ENCODE data around the gene UVRAG. TPM values are rescaled to one million over a fixed set of nuclear protein-coding genes. Genes with fewer than 3 reads are reported as not detected.

The UVRAG gene
- total and polyA plus RNA-seq, 7 donors: 6.2 to 16.8 (median 13.6) TPM

DNA sequence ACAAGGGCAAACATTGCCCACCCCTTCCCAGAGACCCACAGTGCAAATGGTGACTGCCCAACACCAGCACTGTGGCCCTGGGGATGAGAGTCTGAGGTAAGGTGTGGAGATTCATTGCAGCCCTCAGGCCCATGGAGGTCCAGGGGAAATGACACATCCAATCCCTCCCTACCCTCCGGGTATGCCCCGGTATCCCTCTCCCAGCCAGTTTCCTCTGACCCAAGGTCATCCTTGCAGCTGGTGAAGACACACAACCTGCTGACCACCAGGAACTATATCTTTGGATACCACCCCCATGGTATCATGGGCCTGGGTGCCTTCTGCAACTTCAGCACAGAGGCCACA lies 18.9 kb upstream of the UVRAG start:
- no peaks in the 10 kb centered on the region for H3K9me3 ChIP-seq
- no peaks in the 10 kb centered on the region for H3K36me3 ChIP-seq (ENCODE audit: insufficient read depth in 1 of 2, low read depth in 1 of 2)
- intact Hi-C loops (cut with DNase I): no loop called here
- H3K27me3 ChIP-seq (ENCODE audit: insufficient read depth in 3 of 3, low read length in 2 of 3): no peaks in the 10 kb centered on the region
- 89 to 97% (median 93%) methylated on average over 2 of the region's 2 CpGs for WGBS, 3 donors
- no peaks in the 10 kb centered on the region for H3K4me1 ChIP-seq
- TF ChIP-seq, protein P1, sequence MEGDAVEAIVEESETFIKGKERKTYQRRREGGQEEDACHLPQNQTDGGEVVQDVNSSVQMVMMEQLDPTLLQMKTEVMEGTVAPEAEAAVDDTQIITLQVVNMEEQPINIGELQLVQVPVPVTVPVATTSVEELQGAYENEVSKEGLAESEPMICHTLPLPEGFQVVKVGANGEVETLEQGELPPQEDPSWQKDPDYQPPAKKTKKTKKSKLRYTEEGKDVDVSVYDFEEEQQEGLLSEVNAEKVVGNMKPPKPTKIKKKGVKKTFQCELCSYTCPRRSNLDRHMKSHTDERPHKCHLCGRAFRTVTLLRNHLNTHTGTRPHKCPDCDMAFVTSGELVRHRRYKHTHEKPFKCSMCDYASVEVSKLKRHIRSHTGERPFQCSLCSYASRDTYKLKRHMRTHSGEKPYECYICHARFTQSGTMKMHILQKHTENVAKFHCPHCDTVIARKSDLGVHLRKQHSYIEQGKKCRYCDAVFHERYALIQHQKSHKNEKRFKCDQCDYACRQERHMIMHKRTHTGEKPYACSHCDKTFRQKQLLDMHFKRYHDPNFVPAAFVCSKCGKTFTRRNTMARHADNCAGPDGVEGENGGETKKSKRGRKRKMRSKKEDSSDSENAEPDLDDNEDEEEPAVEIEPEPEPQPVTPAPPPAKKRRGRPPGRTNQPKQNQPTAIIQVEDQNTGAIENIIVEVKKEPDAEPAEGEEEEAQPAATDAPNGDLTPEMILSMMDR (IDR thresholded peaks at IDR 0.05): no peak
- no peak overlapping the region for H3K4me3 ChIP-seq
- H3K27ac ChIP-seq: no peak overlapping the region
- ATAC-seq (peak in 1 of 4 donors; percentile 10), DNase-seq (no peak)

DNA sequence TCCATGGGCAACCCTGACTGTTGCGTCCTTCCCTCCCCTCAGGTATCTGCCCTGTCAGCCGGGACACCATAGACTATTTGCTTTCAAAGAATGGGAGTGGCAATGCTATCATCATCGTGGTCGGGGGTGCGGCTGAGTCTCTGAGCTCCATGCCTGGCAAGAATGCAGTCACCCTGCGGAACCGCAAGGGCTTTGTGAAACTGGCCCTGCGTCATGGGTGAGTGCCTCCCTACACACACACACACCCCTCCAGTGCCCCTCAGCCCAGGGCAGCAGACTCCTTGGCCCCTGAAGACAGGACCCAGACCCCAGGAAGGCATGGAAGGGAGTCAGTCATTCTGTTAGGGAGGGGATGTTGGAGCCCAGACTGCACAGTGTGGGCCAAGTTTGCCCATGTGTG lies 17.9 kb upstream of the UVRAG start:
- ATAC-seq (no peak), DNase-seq (no peak)
- intact Hi-C loops (cut with DNase I): no loop called here
- Histone ChIP-seq H3K27me3 (ENCODE audit: insufficient read depth in 3 of 3, low read length in 2 of 3) (no peaks in the 10 kb centered on the region), H3K4me1 (peaks cover 4% of the 10 kb centered on the region), H3K9me3 (no peaks in the 10 kb centered on the region), H3K27ac (no peak overlapping the region), H3K36me3 (ENCODE audit: insufficient read depth in 1 of 2, low read depth in 1 of 2) (no peaks in the 10 kb centered on the region), H3K4me3 (no peak overlapping the region)
- WGBS, 3 donors: 93 to 95% (median 94%) methylated on average over 8 of the region's 8 CpGs
- TF ChIP-seq, protein P1 (IDR thresholded peaks at IDR 0.05): no peak

DNA sequence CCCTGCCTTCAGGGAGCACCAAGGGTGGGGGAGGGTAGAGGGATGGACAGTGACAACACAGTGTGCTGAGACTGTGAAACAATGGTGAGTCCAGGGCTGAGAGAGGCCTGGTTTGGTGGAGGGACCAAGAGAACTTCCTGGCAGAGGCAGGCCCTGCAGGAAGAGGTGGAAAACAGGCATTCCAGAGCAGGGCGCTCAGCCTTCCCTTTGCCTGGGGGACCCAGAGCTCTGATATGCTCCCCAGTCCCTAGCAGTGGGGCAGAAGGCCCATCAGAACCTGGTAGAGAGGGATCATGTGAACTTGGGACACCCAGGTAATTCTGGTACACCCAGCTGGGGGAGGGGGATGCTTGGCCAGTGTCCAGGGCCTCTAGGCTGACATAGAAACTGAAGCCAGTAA lies 17.2 kb upstream of the UVRAG start:
- TF ChIP-seq, protein P1 (IDR thresholded peaks at IDR 0.05): no peak
- no peak for ATAC-seq
- 92 to 100% (median 100%) methylated on average over 1 of the region's 1 CpG for WGBS, 3 donors
- Histone ChIP-seq H3K9me3 (no peaks in the 10 kb centered on the region), H3K36me3 (ENCODE audit: insufficient read depth in 1 of 2, low read depth in 1 of 2) (no peaks in the 10 kb centered on the region), H3K27me3 (ENCODE audit: insufficient read depth in 3 of 3, low read length in 2 of 3) (no peaks in the 10 kb centered on the region), H3K4me3 (no peak overlapping the region), H3K27ac (no peak overlapping the region), H3K4me1 (peaks cover 4% of the 10 kb centered on the region)
- DNase-seq: no peak
- intact Hi-C loops (cut with DNase I): no loop called here

DNA sequence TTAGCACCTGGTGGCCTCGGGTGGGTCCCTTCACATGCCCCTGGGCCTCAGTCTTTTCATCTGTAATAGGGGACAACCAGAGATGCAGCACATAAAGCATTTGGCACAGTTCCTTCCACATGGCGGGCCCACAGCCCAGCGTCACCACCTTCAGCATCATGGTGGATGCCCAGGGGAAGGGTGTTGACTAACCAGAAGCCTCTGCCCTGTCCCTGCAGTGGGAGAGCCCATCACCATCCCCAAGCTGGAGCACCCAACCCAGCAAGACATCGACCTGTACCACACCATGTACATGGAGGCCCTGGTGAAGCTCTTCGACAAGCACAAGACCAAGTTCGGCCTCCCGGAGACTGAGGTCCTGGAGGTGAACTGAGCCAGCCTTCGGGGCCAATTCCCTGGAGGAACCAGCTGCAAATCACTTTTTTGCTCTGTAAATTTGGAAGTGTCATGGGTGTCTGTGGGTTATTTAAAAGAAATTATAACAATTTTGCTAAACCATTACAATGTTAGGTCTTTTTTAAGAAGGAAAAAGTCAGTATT lies 14.8 kb upstream of the UVRAG start:
- DNase-seq (no peak), ATAC-seq (no peak)
- intact Hi-C loops (cut with DNase I): loop anchor here (5.0 to 10.0 kb wide), 4 partner anchors 352 to 517 kb away; no protein-coding TSS in a partner anchor
- H3K9me3 ChIP-seq: no peaks in the 10 kb centered on the region
- 88 to 99% (median 93%) methylated on average over 8 of the region's 8 CpGs for WGBS, 3 donors
- TF ChIP-seq, protein P1 (IDR thresholded peaks at IDR 0.05): no peak
- peaks cover 4% of the 10 kb centered on the region for H3K4me1 ChIP-seq
- no peaks in the 10 kb centered on the region for H3K36me3 ChIP-seq (ENCODE audit: insufficient read depth in 1 of 2, low read depth in 1 of 2)
- H3K27me3 ChIP-seq (ENCODE audit: insufficient read depth in 3 of 3, low read length in 2 of 3): no peaks in the 10 kb centered on the region
- no peak overlapping the region for H3K27ac ChIP-seq
- H3K4me3 ChIP-seq: no peak overlapping the region

DNA sequence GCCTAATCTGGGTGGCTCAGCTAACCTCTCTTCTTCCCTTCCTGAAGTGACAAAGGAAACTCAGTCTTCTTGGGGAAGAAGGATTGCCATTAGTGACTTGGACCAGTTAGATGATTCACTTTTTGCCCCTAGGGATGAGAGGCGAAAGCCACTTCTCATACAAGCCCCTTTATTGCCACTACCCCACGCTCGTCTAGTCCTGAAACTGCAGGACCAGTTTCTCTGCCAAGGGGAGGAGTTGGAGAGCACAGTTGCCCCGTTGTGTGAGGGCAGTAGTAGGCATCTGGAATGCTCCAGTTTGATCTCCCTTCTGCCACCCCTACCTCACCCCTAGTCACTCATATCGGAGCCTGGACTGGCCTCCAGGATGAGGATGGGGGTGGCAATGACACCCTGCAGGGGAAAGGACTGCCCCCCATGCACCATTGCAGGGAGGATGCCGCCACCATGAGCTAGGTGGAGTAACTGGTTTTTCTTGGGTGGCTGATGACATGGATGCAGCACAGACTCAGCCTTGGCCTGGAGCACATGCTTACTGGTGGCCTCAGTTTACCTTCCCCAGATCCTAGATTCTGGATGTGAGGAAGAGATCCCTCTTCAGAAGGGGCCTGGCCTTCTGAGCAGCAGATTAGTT lies 14.2 kb upstream of the UVRAG start:
- DNase-seq (no peak), ATAC-seq (no peak)
- Histone ChIP-seq H3K9me3 (no peaks in the 10 kb centered on the region), H3K27me3 (ENCODE audit: insufficient read depth in 3 of 3, low read length in 2 of 3) (no peaks in the 10 kb centered on the region), H3K4me1 (peaks cover 4% of the 10 kb centered on the region), H3K4me3 (no peak overlapping the region), H3K36me3 (ENCODE audit: insufficient read depth in 1 of 2, low read depth in 1 of 2) (no peaks in the 10 kb centered on the region), H3K27ac (no peak overlapping the region)
- 76 to 78% (median 78%) methylated on average over 6 of the region's 6 CpGs for whole genome bisulfite sequencing, 3 donors
- intact Hi-C loops (cut with DNase I): loop anchor here (5.0 to 10.0 kb wide), 4 partner anchors 351 to 516 kb away; no protein-coding TSS in a partner anchor
- TF ChIP-seq, protein P1 (IDR thresholded peaks at IDR 0.05): no peak
